ENCODE measurements around the gene OSBPL7. TPM values are rescaled to one million over a fixed set of nuclear protein-coding genes. Genes with fewer than 3 reads are reported as not detected.

The OSBPL7 gene
- total and polyA plus RNA-seq, 2 donors (not counting 3 experiments of a cell fraction or from before 2014, with no cell fraction given) = 16.2 to 29.1 TPM

DNA sequence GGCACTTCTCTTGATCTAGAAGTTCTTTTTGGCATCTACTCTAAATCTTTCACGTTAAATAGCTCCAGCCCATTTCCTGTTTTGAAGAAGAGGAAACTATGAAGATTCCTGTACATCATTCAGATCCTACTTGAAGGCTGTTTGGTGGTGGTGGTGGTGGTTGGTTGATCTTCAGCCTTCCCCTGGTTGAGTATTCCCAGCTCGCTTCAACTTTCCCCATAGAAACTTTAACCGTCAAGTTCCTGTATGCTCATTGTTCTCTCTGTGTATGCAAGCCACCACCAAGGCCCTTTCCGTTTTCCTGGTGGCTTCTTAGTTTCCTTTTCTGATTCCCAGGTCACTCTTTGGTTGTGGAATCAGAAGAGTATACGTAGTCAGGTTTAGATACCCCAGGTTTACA, 13.2 kb upstream of the OSBPL7 start:
- no peak overlapping the region for H3K9ac ChIP-seq (replicated peaks; ENCODE audit: extremely low read depth, insufficient read depth, low read length)
- H3K27me3 ChIP-seq (ENCODE audit: control insufficient read depth in 2 of 2, insufficient read depth in 2 of 2, low read length in 2 of 2) = no peaks in the 10 kb centered on the region
- peaks cover 13% of the 10 kb centered on the region for H3K79me2 ChIP-seq (ENCODE audit: control insufficient read depth, insufficient read depth, low read length)
- no peaks in the 10 kb centered on the region for H4K20me1 ChIP-seq (replicated peaks; ENCODE audit: control insufficient read depth, extremely low read depth, insufficient read depth, low read length)
- no peak overlapping the region for H3K27ac ChIP-seq (ENCODE audit: insufficient read depth, low read depth, low read length)
- DNase-seq (ENCODE audit: low read depth, low spot score) (peak; percentile 29), FAIRE-seq (peak; percentile 72)
- no peak overlapping the region for H2AFZ ChIP-seq (ENCODE audit: low read depth, low read length)
- TF ChIP-seq POLR2A (IDR thresholded peaks at IDR 0.05; ENCODE audit: low read depth, low read length) (no peak), POLR2AphosphoS5 (IDR thresholded peaks at IDR 0.05; ENCODE audit: insufficient read depth, low read depth, low read length) (no peak), FOS (IDR thresholded peaks at IDR 0.05; ENCODE audit: borderline replicate concordance, insufficient read depth, low read length) (no peak), JUN (IDR thresholded peaks at IDR 0.05; ENCODE audit: borderline replicate concordance, insufficient read depth, insufficient read length, low read depth) (no peak), EZH2 (IDR thresholded peaks at IDR 0.05; ENCODE audit: borderline replicate concordance, low read depth, low read length, severe bottlenecking) (no peak), GATA2 (IDR thresholded peaks at IDR 0.05; ENCODE audit: insufficient read depth, insufficient read length, low read depth, low read length) (no peak), MYC (IDR thresholded peaks at IDR 0.05; ENCODE audit: low read depth, low read length) (no peak)
- TF ChIP-seq, protein P1, sequence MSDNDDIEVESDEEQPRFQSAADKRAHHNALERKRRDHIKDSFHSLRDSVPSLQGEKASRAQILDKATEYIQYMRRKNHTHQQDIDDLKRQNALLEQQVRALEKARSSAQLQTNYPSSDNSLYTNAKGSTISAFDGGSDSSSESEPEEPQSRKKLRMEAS (IDR thresholded peaks at IDR 0.05; ENCODE audit: insufficient read depth, insufficient read length) = no peak
- TF ChIP-seq, protein P2, sequence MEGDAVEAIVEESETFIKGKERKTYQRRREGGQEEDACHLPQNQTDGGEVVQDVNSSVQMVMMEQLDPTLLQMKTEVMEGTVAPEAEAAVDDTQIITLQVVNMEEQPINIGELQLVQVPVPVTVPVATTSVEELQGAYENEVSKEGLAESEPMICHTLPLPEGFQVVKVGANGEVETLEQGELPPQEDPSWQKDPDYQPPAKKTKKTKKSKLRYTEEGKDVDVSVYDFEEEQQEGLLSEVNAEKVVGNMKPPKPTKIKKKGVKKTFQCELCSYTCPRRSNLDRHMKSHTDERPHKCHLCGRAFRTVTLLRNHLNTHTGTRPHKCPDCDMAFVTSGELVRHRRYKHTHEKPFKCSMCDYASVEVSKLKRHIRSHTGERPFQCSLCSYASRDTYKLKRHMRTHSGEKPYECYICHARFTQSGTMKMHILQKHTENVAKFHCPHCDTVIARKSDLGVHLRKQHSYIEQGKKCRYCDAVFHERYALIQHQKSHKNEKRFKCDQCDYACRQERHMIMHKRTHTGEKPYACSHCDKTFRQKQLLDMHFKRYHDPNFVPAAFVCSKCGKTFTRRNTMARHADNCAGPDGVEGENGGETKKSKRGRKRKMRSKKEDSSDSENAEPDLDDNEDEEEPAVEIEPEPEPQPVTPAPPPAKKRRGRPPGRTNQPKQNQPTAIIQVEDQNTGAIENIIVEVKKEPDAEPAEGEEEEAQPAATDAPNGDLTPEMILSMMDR (IDR thresholded peaks at IDR 0.05; ENCODE audit: extremely low read depth in 1 of 2, insufficient read depth in 1 of 2, low read depth in 1 of 2, low read length in 2 of 2) = no peak
- H3K4me3 ChIP-seq (replicated peaks in 1 of 3; ENCODE audit: insufficient read depth in 1 of 3, low read depth in 1 of 3, low read length in 3 of 3) = no peak overlapping the region
- POLR2A ChIA-PET = no interaction called here
- no peaks in the 10 kb centered on the region for H3K9me1 ChIP-seq (replicated peaks; ENCODE audit: control insufficient read depth, extremely low read depth, insufficient read depth, low read length)
- peaks cover 0 to 4% of the 10 kb centered on the region in 2 experiments for H3K36me3 ChIP-seq (ENCODE audit: control insufficient read depth in 2 of 2, extremely low read depth in 1 of 2, insufficient read depth in 2 of 2, low read length in 2 of 2)
- no peak overlapping the region for H3K4me2 ChIP-seq (ENCODE audit: insufficient read depth, low read length)
- intact Hi-C loops (cut with micrococcal nuclease) (no loop called here), dilution Hi-C loops (cut with MboI; ENCODE audit: extremely low pct_ligation_motif_present, low sequenced_read_pairs) (no loop called here)
- BruUV-seq (replicated peaks) = no TSS peak
- peaks cover 28% of the 10 kb centered on the region for H3K4me1 ChIP-seq (ENCODE audit: control insufficient read depth, extremely low read depth, insufficient read depth, low read length)
- CTCF ChIA-PET = interaction anchor here (1.0 to 1.4 kb wide), 2 partner anchors 114 to 136 kb away, joined by 4 to 5 read pairs; partner anchors contain the start of gene CDK5RAP3
- no peaks in the 10 kb centered on the region for H3K9me3 ChIP-seq (replicated peaks; ENCODE audit: control insufficient read depth, insufficient read depth, low read length)
